GM19455 (cell line): Measurements from ENCODE around the gene CCDC50.

ENCODE experiments used
- ATAC-seq: cut with Tn5 transposase; IDR thresholded peaks from one replicate; pipeline ENCODE4 v1.9.1; 2021; ENCODE audit not compliant: unreplicated experiment

The CCDC50 gene

GRCh38 chr3:191345334-191345733 lies 16.1 kb downstream of the CCDC50 start:
- no peak for ATAC-seq

DNA sequence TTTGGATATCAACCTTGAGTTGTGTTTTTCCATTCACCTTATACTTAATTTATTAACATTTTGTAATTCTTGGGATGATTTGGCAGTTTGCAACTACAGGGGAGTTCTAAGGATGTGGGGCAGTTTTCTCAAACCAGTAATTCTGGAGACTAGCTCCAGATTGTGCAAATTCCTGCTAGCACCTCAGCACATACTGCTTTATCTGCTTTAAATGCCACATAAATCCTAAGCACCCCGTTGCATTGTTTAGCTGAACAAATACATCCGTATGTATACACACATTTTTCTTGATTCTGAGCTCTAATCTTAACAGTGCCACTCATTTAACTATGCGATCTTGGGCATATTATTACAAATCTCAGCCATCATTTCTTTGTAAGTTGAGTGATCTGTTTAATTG lies 18.0 kb downstream of the CCDC50 start:
- ATAC-seq: no peak

GRCh38 chr3:191348098-191348497 lies 18.9 kb downstream of the CCDC50 start:
- ATAC-seq: peak; percentile 42

DNA sequence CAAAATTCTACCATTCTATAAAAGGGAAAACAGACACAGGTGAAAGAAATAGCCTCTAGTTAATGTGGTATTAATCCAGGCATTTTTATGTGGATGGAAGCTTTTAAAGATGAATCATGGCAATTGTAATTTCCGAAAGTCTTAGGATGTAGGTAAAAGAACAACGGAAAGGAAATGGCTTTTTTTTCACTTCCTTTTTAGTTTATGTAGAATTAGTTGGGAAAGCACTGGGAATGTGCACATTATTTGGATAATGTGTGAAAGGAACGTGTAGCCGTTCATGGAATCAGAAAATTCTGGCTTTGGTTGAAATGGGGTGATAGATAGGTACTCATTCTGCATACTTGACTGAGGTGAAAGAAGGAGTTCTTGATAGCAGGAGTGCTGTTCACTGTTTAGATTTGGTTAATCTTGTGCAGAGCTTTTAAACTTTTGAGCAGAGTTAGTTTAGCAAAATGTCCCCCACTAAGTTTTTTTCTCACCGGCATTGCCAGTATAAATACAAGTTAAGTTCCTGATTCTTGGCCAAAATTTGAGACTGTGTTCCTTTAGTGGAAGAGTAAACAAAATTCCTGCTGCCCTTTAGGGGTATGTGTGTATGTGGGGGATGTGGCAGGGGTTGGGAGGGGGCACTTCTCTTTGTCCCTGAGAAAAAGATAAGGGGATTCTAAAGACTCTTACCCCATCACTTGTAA lies 21.3 kb downstream of the CCDC50 start:
- no peak for ATAC-seq

- ATAC-seq: no peak
Observed at GRCh38 chr3:191352014-191352413, 22.8 kb downstream of the CCDC50 start.

DNA sequence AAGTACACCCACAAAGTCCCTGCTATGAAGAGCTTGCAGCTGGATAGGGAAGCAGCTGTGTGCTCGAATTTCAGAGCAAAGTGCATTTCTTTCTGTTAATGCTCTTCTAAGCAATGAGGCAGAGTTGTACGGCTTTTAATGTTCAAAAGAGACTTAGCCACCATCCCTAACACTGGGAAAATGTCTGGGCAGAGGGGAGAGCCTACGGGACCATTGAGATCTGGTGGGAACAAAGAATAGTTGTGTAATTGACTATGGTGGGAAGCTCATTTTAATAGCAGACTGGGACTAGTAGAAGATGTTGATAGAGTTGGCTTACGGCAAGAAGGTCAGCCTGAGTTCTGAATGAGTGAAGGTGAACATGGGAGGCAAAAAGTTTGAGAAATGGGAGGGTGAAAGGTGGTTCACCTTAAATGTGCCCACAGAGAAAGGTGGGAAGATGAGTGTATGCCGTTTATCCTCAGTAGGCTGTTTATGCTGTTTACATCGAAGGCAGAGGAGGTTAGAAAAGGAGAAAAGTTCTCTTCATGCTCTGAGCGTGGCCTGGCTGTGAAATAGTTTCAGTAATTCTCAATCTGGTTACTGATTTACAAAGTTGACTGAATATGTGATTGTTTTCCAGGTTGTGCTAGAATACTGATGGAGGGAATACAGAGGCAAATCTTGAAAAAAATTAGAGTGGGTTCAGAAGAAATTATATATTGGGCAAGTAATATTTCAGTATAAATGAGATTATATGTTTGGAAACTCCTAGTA lies 24.0 kb downstream of the CCDC50 start:
- ATAC-seq: no peak

GRCh38 chr3:191355406-191355805 lies 26.2 kb downstream of the CCDC50 start:
- peak; percentile 73 for ATAC-seq

- no peak for ATAC-seq
Observed at GRCh38 chr3:191356631-191357439, 27.6 kb downstream of the CCDC50 start.

- ATAC-seq: no peak
Observed at GRCh38 chr3:191357909-191358308, 28.7 kb downstream of the CCDC50 start.

DNA sequence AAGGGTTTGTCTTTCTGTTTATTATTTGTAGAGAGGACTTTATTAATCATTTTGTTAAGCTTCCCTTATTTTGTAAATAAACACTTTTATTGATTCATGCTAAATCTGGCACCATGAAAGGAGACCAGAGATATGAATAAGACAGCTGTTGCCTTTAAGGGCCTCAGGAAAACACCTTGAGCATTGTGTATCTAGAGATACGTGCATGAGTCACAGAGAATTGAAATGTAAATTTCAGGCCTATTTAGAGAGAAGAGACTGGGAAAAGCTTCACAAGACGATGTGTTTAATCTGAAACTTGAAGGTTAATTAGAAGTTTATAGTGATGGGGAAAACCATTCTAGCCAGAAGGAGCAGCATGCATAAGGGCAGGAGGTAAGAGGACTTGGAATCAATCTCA lies 29.7 kb downstream of the CCDC50 start:
- no peak for ATAC-seq

GRCh38 chr3:191360620-191361019 lies 31.4 kb downstream of the CCDC50 start:
- no peak for ATAC-seq

- ATAC-seq: no peak
Observed at GRCh38 chr3:191361456-191361855, 32.3 kb downstream of the CCDC50 start.

DNA sequence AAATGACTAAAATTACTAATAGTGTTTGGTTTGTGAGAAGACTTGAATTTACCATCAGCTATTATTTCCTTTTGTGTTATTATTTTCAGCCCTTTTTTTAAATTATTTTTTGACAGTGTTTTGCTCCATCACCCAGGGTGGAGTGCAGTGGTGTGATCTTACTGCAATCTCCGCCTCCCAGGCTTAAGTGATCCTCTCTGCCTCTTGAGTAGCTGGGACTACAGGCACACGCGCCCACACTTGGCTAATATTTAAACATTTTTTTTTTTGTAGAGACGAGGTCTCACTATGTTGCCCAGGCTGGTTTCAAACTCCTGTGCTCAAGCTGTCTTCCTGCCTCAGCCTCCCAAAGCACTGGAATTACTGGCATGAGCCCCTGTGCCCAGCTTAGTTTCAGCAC lies 32.8 kb downstream of the CCDC50 start:
- no peak for ATAC-seq

- ATAC-seq: no peak
Observed at GRCh38 chr3:191362524-191363090, 33.4 kb downstream of the CCDC50 start.

GRCh38 chr3:191363221-191363620 lies 34.0 kb downstream of the CCDC50 start:
- ATAC-seq: no peak

DNA sequence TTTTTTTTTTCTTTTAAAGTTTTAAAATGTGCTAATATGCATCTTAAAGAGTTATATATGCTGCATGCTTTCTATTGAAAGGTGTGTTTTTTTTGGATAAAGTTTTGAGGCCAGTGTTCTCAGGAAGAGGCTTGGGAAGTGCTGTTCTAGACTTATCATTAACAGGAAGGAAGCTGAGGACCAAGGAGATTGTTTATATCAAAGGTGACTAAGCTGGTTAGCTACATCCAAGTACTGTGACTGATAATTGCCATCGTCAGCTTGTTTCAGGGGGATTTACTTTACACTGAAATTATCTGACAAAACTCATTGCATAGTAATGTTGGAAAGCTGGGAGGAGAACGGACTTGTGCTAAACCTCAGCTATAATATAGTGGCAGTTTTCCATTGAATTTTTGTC lies 37.5 kb downstream of the CCDC50 start:
- ATAC-seq: no peak

- no peak for ATAC-seq
Observed at GRCh38 chr3:191368755-191369615, 39.8 kb downstream of the CCDC50 start.

DNA sequence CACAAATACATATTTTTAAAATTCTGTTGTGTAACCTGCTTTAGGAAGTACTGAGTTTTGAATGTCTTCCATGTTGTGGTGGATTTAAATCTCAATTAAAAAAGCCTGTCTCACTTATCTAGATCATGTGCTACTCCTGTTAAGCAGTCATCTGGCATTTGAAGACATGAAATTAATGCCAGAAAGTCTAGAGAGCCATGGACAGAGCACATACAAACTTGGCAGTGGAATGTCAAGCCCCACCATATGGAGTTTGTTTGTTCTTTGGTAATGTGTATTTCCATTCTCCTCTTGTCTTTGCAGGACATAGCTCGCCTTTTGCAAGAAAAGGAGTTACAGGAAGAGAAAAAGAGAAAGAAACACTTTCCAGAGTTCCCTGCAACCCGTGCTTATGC lies 40.4 kb downstream of the CCDC50 start:
- no peak for ATAC-seq

GRCh38 chr3:191372122-191372521 lies 42.9 kb downstream of the CCDC50 start:
- no peak for ATAC-seq

GRCh38 chr3:191373327-191373726 lies 44.1 kb downstream of the CCDC50 start:
- ATAC-seq: no peak
